ENCODE measurements around the gene SEC61A2. TPM values are rescaled to one million over a fixed set of nuclear protein-coding genes. Genes with fewer than 3 reads are reported as not detected.

The SEC61A2 gene
- polyA plus RNA-seq, 1 of the 3 experiments (the other 2 are of a cell fraction), result 11.9 TPM

GRCh38 chr10:12081879-12082557 lies 47.5 kb upstream of the SEC61A2 start:
- Histone ChIP-seq H3K4me1 (ENCODE audit: control insufficient read depth in 1 of 2, insufficient read depth in 2 of 2, low read depth in 1 of 2, low read length in 1 of 2) (no peaks in the 10 kb centered on the region), H3K4me3 (ENCODE audit: low read depth in 2 of 2, low read length in 1 of 2) (no peak overlapping the region), H2AFZ (ENCODE audit: low read depth) (no peak overlapping the region), H3K9ac (no peak overlapping the region), H3K9me2 (no peaks in the 10 kb centered on the region), H3K36me3 (replicated peaks in 1 of 2; ENCODE audit: control insufficient read depth in 1 of 2, insufficient read depth in 2 of 2, low read length in 1 of 2) (peaks cover 3 to 20% of the 10 kb centered on the region in 2 experiments), H3K27ac (ENCODE audit: low read depth in 2 of 2, low read length in 1 of 2) (peak overlapping the region in 1 of 2 experiments; percentile 59; a peak in 2 of 4 replicates), H3K9me3 (no peaks in the 10 kb centered on the region), H3F3A (replicated peaks; ENCODE audit: insufficient read depth) (peaks cover 6% of the 10 kb centered on the region), H3K4me2 (no peak overlapping the region), H3K79me2 (ENCODE audit: insufficient read depth) (peaks cover 13% of the 10 kb centered on the region; the same call in 1 of the 2 replicates), H3K27me3 (ENCODE audit: insufficient read depth) (no peaks in the 10 kb centered on the region), H4K20me1 (ENCODE audit: insufficient read depth) (no peaks in the 10 kb centered on the region)
- DNase-seq, result no peak
- ChIA-PET CTCF (interaction anchor here (1.1 kb wide), 1 partner anchor 96 kb away, joined by 3 read pairs; no protein-coding TSS in a partner anchor), POLR2A (no interaction called here)
- TF ChIP-seq EZH2phosphoT487 (IDR thresholded peaks at IDR 0.05; ENCODE audit: borderline replicate concordance, low read depth) (no peak), TEAD4 (IDR thresholded peaks at IDR 0.05; ENCODE audit: borderline replicate concordance, insufficient read depth) (no peak), RCOR1 (IDR thresholded peaks at IDR 0.05; ENCODE audit: low read length) (no peak), JUND (IDR thresholded peaks at IDR 0.05) (peak; percentile 27; the same call in 1 of the 2 replicates), FOSL2 (IDR thresholded peaks at IDR 0.05; ENCODE audit: borderline replicate concordance, low read depth) (peak; percentile 55)
- 55% methylated on average over 6 of the region's 6 CpGs for WGBS (ENCODE audit: low lambda C conversion rate)

GRCh38 chr10:12088919-12089318 lies 40.6 kb upstream of the SEC61A2 start:
- Histone ChIP-seq H3K9ac (no peak overlapping the region), H3K36me3 (replicated peaks in 1 of 2; ENCODE audit: control insufficient read depth in 1 of 2, insufficient read depth in 2 of 2, low read length in 1 of 2) (peaks cover 26 to 30% of the 10 kb centered on the region in 2 experiments), H3K27me3 (ENCODE audit: insufficient read depth) (no peaks in the 10 kb centered on the region), H2AFZ (ENCODE audit: low read depth) (no peak overlapping the region), H3K27ac (ENCODE audit: low read depth in 2 of 2, low read length in 1 of 2) (no peak overlapping the region), H3K4me1 (ENCODE audit: control insufficient read depth in 1 of 2, insufficient read depth in 2 of 2, low read depth in 1 of 2, low read length in 1 of 2) (no peaks in the 10 kb centered on the region), H4K20me1 (ENCODE audit: insufficient read depth) (no peaks in the 10 kb centered on the region), H3K9me3 (no peaks in the 10 kb centered on the region), H3K4me3 (ENCODE audit: low read depth in 2 of 2, low read length in 1 of 2) (no peak overlapping the region), H3K79me2 (ENCODE audit: insufficient read depth) (no peaks in the 10 kb centered on the region), H3K4me2 (no peak overlapping the region), H3F3A (replicated peaks; ENCODE audit: insufficient read depth) (no peaks in the 10 kb centered on the region), H3K9me2 (no peaks in the 10 kb centered on the region)
- ChIA-PET POLR2A (no interaction called here), CTCF (no interaction called here)
- DNase-seq, result no peak
- WGBS (ENCODE audit: low lambda C conversion rate), result 96% methylated on average over 13 of the region's 14 CpGs
- TF ChIP-seq CTCF (IDR thresholded peaks at IDR 0.05) (no peak), PBX3 (IDR thresholded peaks at IDR 0.05) (no peak), IRF3 (IDR thresholded peaks at IDR 0.05; ENCODE audit: low read depth, low read length) (no peak), TAF1 (IDR thresholded peaks at IDR 0.05; ENCODE audit: borderline replicate concordance, low read depth, low read length) (no peak), FOXJ3 (CRISPR knock-in tag; IDR thresholded peaks at IDR 0.05) (no peak), MEF2A (IDR thresholded peaks at IDR 0.05; ENCODE audit: borderline replicate concordance, low read depth) (no peak), EZH2phosphoT487 (IDR thresholded peaks at IDR 0.05; ENCODE audit: borderline replicate concordance, low read depth) (no peak), TEAD4 (IDR thresholded peaks at IDR 0.05; ENCODE audit: borderline replicate concordance, insufficient read depth) (no peak), SMC3 (IDR thresholded peaks at IDR 0.05; ENCODE audit: low read depth, low read length) (no peak), USF2 (IDR thresholded peaks at IDR 0.05; ENCODE audit: borderline replicate concordance, low read depth, low read length) (no peak), ZBTB33 (IDR thresholded peaks at IDR 0.05; ENCODE audit: borderline replicate concordance, low read depth) (no peak), YY1 (IDR thresholded peaks at IDR 0.05; ENCODE audit: low read depth) (no peak), GATA2 (CRISPR knock-in tag; IDR thresholded peaks at IDR 0.05) (no peak), USF1 (IDR thresholded peaks at IDR 0.05; ENCODE audit: borderline replicate concordance, low read depth) (no peak), ELF1 (IDR thresholded peaks at IDR 0.05) (no peak)
